NT2/D1 (cell line): Measurements from ENCODE around the gene SCN8A.

Source experiments
- YY1 ChIP-seq: IDR thresholded peaks from 2 replicates; pipeline ENCODE4 v1.6.1; 2011; ENCODE audit not compliant: insufficient read length, insufficient read depth
- ZNF274 ChIP-seq: IDR thresholded peaks from 2 replicates; pipeline ENCODE4 v1.6.1; 2011; ENCODE audit warnings: mild to moderate bottlenecking, low read depth, low read length

DNA sequence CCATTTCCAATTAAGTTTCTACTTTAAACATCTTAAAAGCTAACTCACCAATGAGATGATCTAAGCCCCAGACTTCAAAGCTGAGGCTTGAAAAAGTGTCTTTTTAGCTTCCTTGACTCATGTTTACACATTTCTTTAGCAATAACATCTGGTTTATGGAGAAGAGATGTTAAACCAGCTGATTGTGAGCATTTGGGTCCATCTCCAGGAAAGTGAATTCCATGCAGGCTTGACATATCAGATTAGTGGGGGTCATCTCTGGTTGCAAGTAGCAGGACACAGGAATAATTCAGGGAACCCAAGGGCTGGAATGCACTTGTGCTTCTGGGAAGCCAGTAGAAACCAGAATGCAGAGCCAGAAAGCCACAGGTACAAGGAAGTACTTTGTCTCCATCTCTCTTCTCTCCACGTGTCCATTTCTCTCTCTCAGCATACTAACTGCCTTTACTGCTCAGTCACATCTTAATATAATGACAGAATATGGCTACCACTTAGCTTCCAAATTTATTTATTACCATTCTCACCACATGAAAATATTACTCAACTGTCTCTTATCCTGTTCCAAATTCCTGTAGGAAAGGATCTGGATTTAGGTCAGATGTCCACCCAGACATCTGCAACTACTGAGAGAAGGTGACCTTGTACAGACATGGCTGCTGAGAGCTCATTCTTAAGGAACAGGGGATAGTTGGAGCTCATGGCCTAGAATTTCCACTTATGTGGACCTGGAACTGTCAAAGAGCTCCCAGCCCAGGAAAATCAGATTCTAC lies 104.4 kb downstream of the SCN8A start:
- TF ChIP-seq YY1 = no peak
- TF ChIP-seq ZNF274 = no peak
